KMS-11 (cell line): ENCODE data around the gene PIP4K2C.

Experiments
- H2AFZ ChIP-seq: fragments of 200-600 bp; sonication (generic); 2 replicates; pipeline ENCODE4 v1.6.1; 2016; ENCODE audit warnings: antibody characterized with exemption, mixed run types, low read depth
- H3K27ac ChIP-seq: fragments of 200-600 bp; sonication (generic); 2 replicates; pipeline ENCODE4 v1.6.1; 2016; ENCODE audit warnings: mild to moderate bottlenecking, mixed run types
- H3K27me3 ChIP-seq: fragments of 200-600 bp; sonication (generic); 2 replicates; pipeline ENCODE4 v1.6.1; 2017; ENCODE audit warnings: mild to moderate bottlenecking, low read depth, mixed run types, moderate library complexity; ENCODE audit not compliant: insufficient read depth
- H3K36me3 ChIP-seq: fragments of 200-600 bp; sonication (generic); 2 replicates; pipeline ENCODE4 v1.6.1; 2017; ENCODE audit warnings: mild to moderate bottlenecking, mixed run types; ENCODE audit not compliant: insufficient read depth
- H3K4me1 ChIP-seq: fragments of 200-600 bp; sonication (generic); 2 replicates; pipeline ENCODE4 v1.6.1; 2016; ENCODE audit warnings: mild to moderate bottlenecking, low read depth, mixed run types; ENCODE audit not compliant: poor library complexity, severe bottlenecking
- H3K4me2 ChIP-seq: fragments of 200-600 bp; sonication (generic); 2 replicates; pipeline ENCODE4 v1.7.0; 2016; ENCODE audit warnings: mild to moderate bottlenecking, mixed run types
- H3K4me3 ChIP-seq: fragments of 200-600 bp; sonication (generic); IDR thresholded peaks from 2 replicates; pipeline ENCODE4 v1.6.1; 2017; ENCODE audit warnings: low read depth, low read length, mixed read lengths; ENCODE audit not compliant: insufficient read depth
- H3K79me2 ChIP-seq: fragments of 200-600 bp; sonication (generic); 2 replicates; pipeline ENCODE4 v1.6.1; 2016; ENCODE audit warnings: low read depth, mixed run types; ENCODE audit not compliant: insufficient read depth
- H3K9ac ChIP-seq: fragments of 200-600 bp; sonication (generic); 2 replicates; pipeline ENCODE4 v1.6.1; 2016; ENCODE audit warnings: mild to moderate bottlenecking, mixed run types
- H4K20me1 ChIP-seq: fragments of 200-600 bp; sonication (generic); 2 replicates; pipeline ENCODE4 v1.6.1; 2016; ENCODE audit warnings: mild to moderate bottlenecking, mixed run types; ENCODE audit not compliant: insufficient read depth
- TF ChIP-seq, protein P1 (sequence below): fragments of 200-600 bp; sonication (generic); conservative IDR thresholded peaks from 2 replicates; pipeline ENCODE4 v1.6.1; 2017; ENCODE audit warnings: low read depth, mild to moderate bottlenecking, antibody characterized with exemption, low read length, moderate library complexity, mixed read lengths

Gene PIP4K2C

DNA sequence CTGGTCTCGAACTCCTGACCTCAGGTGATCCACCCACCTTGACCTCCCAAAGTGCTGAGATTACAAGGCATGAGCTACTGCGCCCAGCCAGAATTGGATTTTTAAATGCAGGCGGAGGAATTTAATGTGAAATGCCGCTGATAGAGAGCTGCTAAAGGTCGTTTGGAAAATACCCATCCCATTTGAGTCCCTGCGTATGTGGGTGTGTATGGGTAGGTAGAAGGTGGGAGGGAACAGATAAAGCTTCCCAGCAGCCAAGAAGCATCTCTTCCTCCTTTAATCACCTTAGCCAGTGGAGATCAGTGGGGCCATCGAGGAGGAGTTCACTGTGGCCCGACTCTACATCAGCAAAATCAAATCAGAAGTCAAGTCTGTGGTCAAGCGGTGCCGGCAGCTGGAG, 16.2 kb upstream of the PIP4K2C start:
- no peaks in the 10 kb centered on the region for H3K27me3 ChIP-seq
- H3K36me3 ChIP-seq = no peaks in the 10 kb centered on the region
- no peak overlapping the region for H3K4me3 ChIP-seq
- no peaks in the 10 kb centered on the region for H3K4me1 ChIP-seq
- H3K79me2 ChIP-seq = no peaks in the 10 kb centered on the region
- no peak overlapping the region for H2AFZ ChIP-seq
- no peaks in the 10 kb centered on the region for H4K20me1 ChIP-seq
- no peak overlapping the region for H3K4me2 ChIP-seq
- H3K27ac ChIP-seq = no peak overlapping the region
- no peak overlapping the region for H3K9ac ChIP-seq
- TF ChIP-seq, protein P1, sequence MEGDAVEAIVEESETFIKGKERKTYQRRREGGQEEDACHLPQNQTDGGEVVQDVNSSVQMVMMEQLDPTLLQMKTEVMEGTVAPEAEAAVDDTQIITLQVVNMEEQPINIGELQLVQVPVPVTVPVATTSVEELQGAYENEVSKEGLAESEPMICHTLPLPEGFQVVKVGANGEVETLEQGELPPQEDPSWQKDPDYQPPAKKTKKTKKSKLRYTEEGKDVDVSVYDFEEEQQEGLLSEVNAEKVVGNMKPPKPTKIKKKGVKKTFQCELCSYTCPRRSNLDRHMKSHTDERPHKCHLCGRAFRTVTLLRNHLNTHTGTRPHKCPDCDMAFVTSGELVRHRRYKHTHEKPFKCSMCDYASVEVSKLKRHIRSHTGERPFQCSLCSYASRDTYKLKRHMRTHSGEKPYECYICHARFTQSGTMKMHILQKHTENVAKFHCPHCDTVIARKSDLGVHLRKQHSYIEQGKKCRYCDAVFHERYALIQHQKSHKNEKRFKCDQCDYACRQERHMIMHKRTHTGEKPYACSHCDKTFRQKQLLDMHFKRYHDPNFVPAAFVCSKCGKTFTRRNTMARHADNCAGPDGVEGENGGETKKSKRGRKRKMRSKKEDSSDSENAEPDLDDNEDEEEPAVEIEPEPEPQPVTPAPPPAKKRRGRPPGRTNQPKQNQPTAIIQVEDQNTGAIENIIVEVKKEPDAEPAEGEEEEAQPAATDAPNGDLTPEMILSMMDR = no peak

DNA sequence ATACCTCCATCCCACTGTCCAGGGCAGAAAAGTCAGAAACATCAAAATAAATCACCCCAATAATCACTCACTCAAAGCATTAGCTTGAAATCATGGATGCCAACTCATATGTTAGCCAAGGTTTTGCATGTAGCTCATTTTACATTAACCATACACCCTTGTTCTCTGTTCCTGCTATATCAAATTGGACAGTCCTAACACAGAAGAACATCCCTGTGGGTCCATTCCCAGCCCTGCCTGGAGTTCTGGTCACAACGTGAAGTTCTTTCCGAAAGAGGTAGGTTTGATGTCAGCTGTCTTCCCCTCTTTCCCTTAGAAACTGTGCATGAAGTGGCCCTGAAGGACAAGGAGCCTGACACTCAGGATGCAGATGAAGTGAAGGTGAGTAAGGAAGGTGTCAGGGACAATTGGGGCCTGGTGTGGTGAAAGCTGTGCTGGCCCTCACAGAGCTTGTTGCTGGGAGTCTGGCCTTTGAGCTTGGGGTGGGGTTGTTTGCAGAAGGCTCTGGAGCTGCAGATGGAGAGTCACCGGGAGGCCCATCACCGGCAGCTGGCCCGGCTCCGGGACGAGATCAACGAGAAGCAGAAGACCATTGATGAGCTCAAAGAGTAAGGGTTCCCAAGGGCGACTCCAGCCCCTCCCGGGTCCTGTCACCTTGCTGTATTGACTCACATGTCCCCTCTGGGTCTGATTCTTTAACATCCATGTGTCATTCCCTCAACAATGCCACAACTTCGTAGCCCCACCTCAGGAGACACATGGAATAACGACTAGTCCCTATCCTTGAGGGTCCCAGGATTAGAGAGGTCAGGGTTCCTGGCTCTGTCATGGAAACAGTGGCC, 15.0 kb upstream of the PIP4K2C start:
- H4K20me1 ChIP-seq = no peaks in the 10 kb centered on the region
- no peak overlapping the region for H3K4me3 ChIP-seq
- TF ChIP-seq, protein P1 = no peak
- H3K36me3 ChIP-seq = no peaks in the 10 kb centered on the region
- no peaks in the 10 kb centered on the region for H3K27me3 ChIP-seq
- no peak overlapping the region for H2AFZ ChIP-seq
- H3K4me2 ChIP-seq = no peak overlapping the region
- no peak overlapping the region for H3K9ac ChIP-seq
- no peaks in the 10 kb centered on the region for H3K79me2 ChIP-seq
- no peaks in the 10 kb centered on the region for H3K4me1 ChIP-seq
- no peak overlapping the region for H3K27ac ChIP-seq

DNA sequence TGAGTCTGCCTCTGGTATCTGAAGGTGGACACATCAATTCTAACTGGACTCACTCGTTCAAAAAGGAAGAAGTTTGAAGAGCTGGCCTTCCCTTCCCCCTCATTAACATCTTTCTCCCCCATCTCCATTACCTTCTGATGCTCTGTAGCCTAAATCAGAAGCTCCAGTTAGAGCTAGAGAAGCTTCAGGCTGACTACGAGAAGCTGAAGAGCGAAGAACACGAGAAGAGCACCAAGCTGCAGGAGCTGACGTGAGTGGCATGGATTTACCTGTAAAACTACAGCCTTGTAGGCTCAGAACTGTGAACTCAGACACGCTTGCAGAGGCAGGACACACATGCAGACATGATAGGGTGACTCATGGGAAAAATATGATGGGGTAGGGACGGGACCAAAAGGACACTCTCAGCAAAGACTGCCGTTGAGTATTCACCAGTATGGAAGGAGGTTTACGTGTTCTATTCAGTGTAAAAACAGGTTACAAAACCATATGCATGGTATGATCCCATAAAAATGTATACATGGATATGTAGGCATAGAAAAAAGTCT, 14.3 kb upstream of the PIP4K2C start:
- no peaks in the 10 kb centered on the region for H3K27me3 ChIP-seq
- H3K27ac ChIP-seq = no peak overlapping the region
- H3K4me1 ChIP-seq = no peaks in the 10 kb centered on the region
- H3K4me2 ChIP-seq = no peak overlapping the region
- TF ChIP-seq, protein P1 = no peak
- H2AFZ ChIP-seq = no peak overlapping the region
- no peak overlapping the region for H3K9ac ChIP-seq
- H3K79me2 ChIP-seq = no peaks in the 10 kb centered on the region
- H3K36me3 ChIP-seq = no peaks in the 10 kb centered on the region
- no peaks in the 10 kb centered on the region for H4K20me1 ChIP-seq
- H3K4me3 ChIP-seq = no peak overlapping the region

DNA sequence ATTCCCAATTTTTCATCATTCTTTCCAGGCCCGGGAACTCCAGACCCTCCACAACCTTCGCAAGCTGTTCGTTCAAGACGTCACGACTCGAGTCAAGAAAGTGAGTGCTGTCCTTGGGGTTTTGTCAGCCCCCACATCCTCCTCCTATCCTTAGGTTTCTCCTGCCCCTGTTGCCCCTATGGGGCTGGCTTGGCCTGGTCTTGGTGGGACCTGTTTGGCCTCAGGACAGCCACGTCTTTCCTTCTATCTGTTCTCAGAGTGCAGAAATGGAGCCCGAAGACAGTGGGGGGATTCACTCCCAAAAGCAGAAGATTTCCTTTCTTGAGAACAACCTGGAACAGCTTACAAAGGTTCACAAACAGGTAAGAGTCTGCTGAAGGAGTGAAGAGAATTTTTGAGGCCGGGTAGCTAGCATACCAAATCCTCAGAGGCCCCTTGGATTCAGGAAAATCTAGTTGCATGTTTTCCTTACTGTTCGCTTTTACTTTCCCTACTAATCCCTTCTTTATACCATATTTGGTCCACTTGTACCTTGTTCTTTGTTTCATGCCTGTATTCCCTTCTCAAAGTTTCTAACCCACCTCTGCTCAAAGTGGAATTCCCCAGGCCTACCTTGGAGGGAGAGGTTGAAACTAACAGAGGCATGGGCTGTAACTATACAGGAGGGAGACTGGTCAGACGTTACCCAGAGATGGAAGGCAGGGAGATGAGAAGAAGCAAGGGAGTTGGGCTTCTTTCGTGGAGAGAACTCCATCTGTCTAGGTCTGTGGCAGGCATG, 12.8 kb upstream of the PIP4K2C start:
- H4K20me1 ChIP-seq = no peaks in the 10 kb centered on the region
- no peak overlapping the region for H3K4me3 ChIP-seq

More for the DNA sequence above, 12.8 kb upstream of the PIP4K2C start:
- Histone ChIP-seq H2AFZ (no peak overlapping the region), H3K4me2 (no peak overlapping the region), H3K27me3 (no peaks in the 10 kb centered on the region), H3K4me1 (peaks cover 1% of the 10 kb centered on the region), H3K79me2 (no peaks in the 10 kb centered on the region), H3K9ac (no peak overlapping the region), H3K27ac (no peak overlapping the region), H3K36me3 (no peaks in the 10 kb centered on the region)
- TF ChIP-seq, protein P1 = no peak
